SK-N-SH (cell line): ENCODE data around the gene SV2C. TPM values are rescaled to one million over a fixed set of nuclear protein-coding genes. Genes with fewer than 3 reads are reported as not detected.

ENCODE experiments used
- CTCF ChIA-PET: fragments of 300-600, 350-600 bp; formaldehyde crosslinking; extraction: SDS; loops from one replicate; lab custom pipeline; 2021; lab: Yijun Ruan, JAX
- POLR2A ChIA-PET: fragments of 350-600 bp; sonication (Branson Sonifier 250); formaldehyde crosslinking; extraction: SDS; loops from one replicate; lab custom pipeline; 2020; ENCODE audit warnings: antibody characterized with exemption, inconsistent platforms; lab: Yijun Ruan, JAX
- DNase-seq: peaks from one replicate; pipeline ENCODE4 v3.0.0; 2012
- H2AFZ ChIP-seq: fragments of 200-600 bp; sonication (generic); 2 replicates; pipeline ENCODE4 v1.8.1; 2016; ENCODE audit warnings: antibody characterized with exemption, mild to moderate bottlenecking, low read depth
- H3F3A ChIP-seq: fragments of 200-600 bp; sonication (generic); replicated peaks from 2 replicates; pipeline ENCODE3; 2016; ENCODE audit warnings: antibody characterized with exemption, mild to moderate bottlenecking; ENCODE audit not compliant: insufficient read depth
- H3K27ac ChIP-seq, 2 experiments: fragments of 200-500 bp in 1 of 2; fragments of 200-600 bp in 1 of 2; sonication (Bioruptor generic) in 1 of 2; sonication (generic), shearing (Covaris generic) in 1 of 2; 2 replicates each; pipeline versions ENCODE4 v1.5.1 to v1.6.1; 2014 to 2016; ENCODE audit warnings: low read depth in 2 of 2, inconsistent platforms in 1 of 2, low read length in 1 of 2, mild to moderate bottlenecking in 1 of 2, mixed read lengths in 1 of 2
- H3K27me3 ChIP-seq: fragments of 200-600 bp; sonication (generic), shearing (Covaris generic); 2 replicates; pipeline ENCODE4 v1.6.1; 2016; ENCODE audit warnings: mixed run types; ENCODE audit not compliant: insufficient read depth
- H3K36me3 ChIP-seq, 2 experiments: fragments of 200-500 bp in 1 of 2; fragments of 200-600 bp in 1 of 2; sonication (Bioruptor generic) in 1 of 2; sonication (generic) in 1 of 2; replicated peaks in 1 of 2; 2 replicates each; pipeline versions ENCODE3 to v1.5.1; 2014 to 2016; ENCODE audit warnings: low read length in 1 of 2, mild to moderate bottlenecking in 1 of 2; ENCODE audit not compliant: insufficient read depth in 2 of 2, control insufficient read depth in 1 of 2
- H3K4me1 ChIP-seq, 2 experiments: fragments of 200-500 bp in 1 of 2; fragments of 200-600 bp in 1 of 2; sonication (Bioruptor generic) in 1 of 2; sonication (generic), shearing (Covaris generic) in 1 of 2; 2 replicates each; pipeline versions ENCODE4 v1.5.1 to v1.6.1; 2014 to 2016; ENCODE audit warnings: low read depth in 1 of 2, low read length in 1 of 2, mixed run types in 1 of 2; ENCODE audit not compliant: insufficient read depth in 2 of 2, control insufficient read depth in 1 of 2
- H3K4me2 ChIP-seq: fragments of 200-600 bp; sonication (generic), shearing (Covaris generic); 2 replicates; pipeline ENCODE4 v1.6.1; 2017; ENCODE audit warnings: mixed run types
- H3K4me3 ChIP-seq, 2 experiments: fragments of 200-500 bp in 1 of 2; fragments of 200-600 bp in 1 of 2; sonication (Bioruptor generic) in 1 of 2; sonication (generic), shearing (Covaris generic) in 1 of 2; 2 replicates each; pipeline versions ENCODE4 v1.5.1 to v1.8.1; 2014 to 2016; ENCODE audit warnings: low read depth in 2 of 2, inconsistent platforms in 1 of 2, low read length in 1 of 2, mild to moderate bottlenecking in 1 of 2, mixed read lengths in 1 of 2, moderate library complexity in 1 of 2
- H3K79me2 ChIP-seq: fragments of 200-600 bp; sonication (generic); 2 replicates; pipeline ENCODE4 v1.8.1; 2017; ENCODE audit warnings: mild to moderate bottlenecking; ENCODE audit not compliant: insufficient read depth
- H3K9ac ChIP-seq: fragments of 200-600 bp; sonication (generic); 2 replicates; pipeline ENCODE4 v1.6.1; 2017; ENCODE audit warnings: mixed run types
- H3K9me2 ChIP-seq: fragments of 200-600 bp; sonication (generic); 2 replicates; pipeline ENCODE4 v1.6.1; 2017; ENCODE audit warnings: mixed run types
- H3K9me3 ChIP-seq: fragments of 200-600 bp; sonication (generic); 2 replicates; pipeline ENCODE4 v1.6.1; 2017; ENCODE audit warnings: mixed run types, mild to moderate bottlenecking, moderate library complexity
- H4K20me1 ChIP-seq: fragments of 200-600 bp; sonication (generic); 2 replicates; pipeline ENCODE4 v1.6.1; 2017; ENCODE audit warnings: mild to moderate bottlenecking, mixed run types; ENCODE audit not compliant: insufficient read depth
- CHD2 ChIP-seq: fragments of 150-350 bp; IDR thresholded peaks from 2 replicates; pipeline ENCODE4 v1.6.1; 2018; ENCODE audit warnings: low read length; ENCODE audit not compliant: partially characterized antibody
- EP300 ChIP-seq, 2 experiments: IDR thresholded peaks; 2 replicates each; pipeline versions ENCODE4 v1.4.0 to v1.6.1; 2012; ENCODE audit warnings: borderline replicate concordance in 1 of 2, low read depth in 1 of 2, low read length in 1 of 2
- EZH2phosphoT487 ChIP-seq: fragments of 200-600 bp; sonication (generic); IDR thresholded peaks from 2 replicates; pipeline ENCODE4 v1.6.1; 2017; ENCODE audit warnings: low read depth, mixed run types, mild to moderate bottlenecking, antibody characterized with exemption, moderate library complexity, borderline replicate concordance
- FOXJ3 ChIP-seq: sonication (generic); formaldehyde crosslinking; IDR thresholded peaks from 2 replicates; pipeline ENCODE4 v1.5.1; 2020; ENCODE audit warnings: mild to moderate bottlenecking, missing genetic modification reagents
- FOXM1 ChIP-seq: IDR thresholded peaks from 2 replicates; pipeline ENCODE4 v1.4.0; 2012; ENCODE audit warnings: low read depth, mild to moderate bottlenecking
- GABPA ChIP-seq: IDR thresholded peaks from 2 replicates; pipeline ENCODE4 v1.4.0; 2012; ENCODE audit warnings: low read depth, mild to moderate bottlenecking
- GATA2 ChIP-seq: sonication (generic); formaldehyde crosslinking; IDR thresholded peaks from 2 replicates; pipeline ENCODE4 v1.5.0; 2020; ENCODE audit warnings: mild to moderate bottlenecking, missing genetic modification reagents
- NFIC ChIP-seq: IDR thresholded peaks from 2 replicates; pipeline ENCODE4 v1.4.0; 2012; ENCODE audit warnings: borderline replicate concordance
- NRF1 ChIP-seq: IDR thresholded peaks from 2 replicates; pipeline ENCODE4 v1.6.1; 2012; ENCODE audit warnings: low read depth, mild to moderate bottlenecking, low read length
- POLR2AphosphoS5 ChIP-seq: IDR thresholded peaks from 2 replicates; pipeline ENCODE4 v1.6.1; 2012; ENCODE audit warnings: low read depth, low read length
- RCOR1 ChIP-seq: fragments of 150-350 bp; IDR thresholded peaks from 2 replicates; pipeline ENCODE4 v1.6.1; 2017; ENCODE audit warnings: antibody characterized with exemption, low read length
- TAF1 ChIP-seq: IDR thresholded peaks from 2 replicates; pipeline ENCODE4 v1.6.1; 2012; ENCODE audit warnings: low read depth, mild to moderate bottlenecking, low read length, moderate library complexity, borderline replicate concordance
- TCF12 ChIP-seq: IDR thresholded peaks from 2 replicates; pipeline ENCODE4 v1.4.0; 2012
- YY1 ChIP-seq: IDR thresholded peaks from 2 replicates; pipeline ENCODE4 v1.4.0; 2012; ENCODE audit warnings: low read depth, mild to moderate bottlenecking
- WGBS: methylation state at CpG from one replicate; pipeline ENCODE4 v1.1.6; 2017; ENCODE audit warnings: low lambda C conversion rate; 5-methylcytosine and 5-hydroxymethylcytosine counted together
- polyA plus RNA-seq, 3 experiments: library from polyadenylated mRNA; depleted of rRNA; stranded (reverse); fragments of >200 nt; gene quantifications; 2 replicates each; pipeline ENCODE4 v1.2.3, GENCODE V29; 2012
- TF ChIP-seq, protein P1 (sequence below): IDR thresholded peaks from 2 replicates; pipeline ENCODE4 v1.4.0; 2012; ENCODE audit warnings: low read depth, borderline replicate concordance
- TF ChIP-seq, protein P2 (sequence below): IDR thresholded peaks from 2 replicates; pipeline ENCODE4 v1.4.0; 2012; ENCODE audit warnings: low read depth, borderline replicate concordance
- TF ChIP-seq, protein P3 (sequence below): IDR thresholded peaks from 2 replicates; pipeline ENCODE4 v1.4.0; 2012; ENCODE audit warnings: low read depth
- TF ChIP-seq, protein P4 (sequence below): IDR thresholded peaks from 2 replicates; pipeline ENCODE4; 2012
- TF ChIP-seq, protein P5 (sequence below): fragments of 150-350 bp; IDR thresholded peaks from 2 replicates; pipeline ENCODE4 v1.6.1; 2016; ENCODE audit warnings: mild to moderate bottlenecking, low read depth, low read length
- TF ChIP-seq, protein P6 (sequence below): fragments of 150-350 bp; IDR thresholded peaks from 2 replicates; pipeline ENCODE4 v1.6.1; 2017; ENCODE audit warnings: antibody characterized with exemption, low read length, low read depth, borderline replicate concordance
- TF ChIP-seq, protein P7 (sequence below): fragments of 200-600 bp; sonication (generic); IDR thresholded peaks from 2 replicates; pipeline ENCODE4 v1.6.1; 2017; ENCODE audit warnings: antibody characterized with exemption, mild to moderate bottlenecking, moderate library complexity

Gene SV2C
- polyA plus RNA-seq, 1 of the 3 experiments (the other 2 are of a cell fraction): 0.05 TPM

DNA sequence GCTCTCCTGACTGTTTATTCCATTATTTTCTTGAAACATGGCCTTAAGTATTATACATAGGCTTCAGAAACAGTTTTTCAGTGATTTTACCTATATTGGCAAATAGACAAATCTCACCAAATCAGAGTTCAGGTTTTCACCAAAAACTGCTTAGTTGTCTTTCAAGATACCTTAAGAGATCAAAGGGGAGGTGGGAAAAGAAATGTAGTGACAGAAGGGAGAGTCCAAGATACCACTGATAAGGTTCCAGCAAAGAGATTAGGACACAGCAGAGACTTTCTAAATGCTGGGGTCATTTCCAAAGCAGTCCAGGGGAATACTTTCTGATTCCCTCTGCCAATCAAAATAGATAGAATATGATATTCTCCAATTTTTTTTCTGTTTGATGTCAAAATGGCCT is 246.2 kb downstream of the SV2C start:
- no peaks in the 10 kb centered on the region for H4K20me1 ChIP-seq
- no peak overlapping the region for H3K27ac ChIP-seq
- no peaks in the 10 kb centered on the region for H3F3A ChIP-seq
- no peak overlapping the region for H3K9ac ChIP-seq
- H3K36me3 ChIP-seq: no peaks in the 10 kb centered on the region
- no peaks in the 10 kb centered on the region for H3K9me2 ChIP-seq
- TF ChIP-seq, protein P1, sequence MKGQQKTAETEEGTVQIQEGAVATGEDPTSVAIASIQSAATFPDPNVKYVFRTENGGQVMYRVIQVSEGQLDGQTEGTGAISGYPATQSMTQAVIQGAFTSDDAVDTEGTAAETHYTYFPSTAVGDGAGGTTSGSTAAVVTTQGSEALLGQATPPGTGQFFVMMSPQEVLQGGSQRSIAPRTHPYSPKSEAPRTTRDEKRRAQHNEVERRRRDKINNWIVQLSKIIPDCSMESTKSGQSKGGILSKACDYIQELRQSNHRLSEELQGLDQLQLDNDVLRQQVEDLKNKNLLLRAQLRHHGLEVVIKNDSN: no peak
- TF ChIP-seq, protein P2, sequence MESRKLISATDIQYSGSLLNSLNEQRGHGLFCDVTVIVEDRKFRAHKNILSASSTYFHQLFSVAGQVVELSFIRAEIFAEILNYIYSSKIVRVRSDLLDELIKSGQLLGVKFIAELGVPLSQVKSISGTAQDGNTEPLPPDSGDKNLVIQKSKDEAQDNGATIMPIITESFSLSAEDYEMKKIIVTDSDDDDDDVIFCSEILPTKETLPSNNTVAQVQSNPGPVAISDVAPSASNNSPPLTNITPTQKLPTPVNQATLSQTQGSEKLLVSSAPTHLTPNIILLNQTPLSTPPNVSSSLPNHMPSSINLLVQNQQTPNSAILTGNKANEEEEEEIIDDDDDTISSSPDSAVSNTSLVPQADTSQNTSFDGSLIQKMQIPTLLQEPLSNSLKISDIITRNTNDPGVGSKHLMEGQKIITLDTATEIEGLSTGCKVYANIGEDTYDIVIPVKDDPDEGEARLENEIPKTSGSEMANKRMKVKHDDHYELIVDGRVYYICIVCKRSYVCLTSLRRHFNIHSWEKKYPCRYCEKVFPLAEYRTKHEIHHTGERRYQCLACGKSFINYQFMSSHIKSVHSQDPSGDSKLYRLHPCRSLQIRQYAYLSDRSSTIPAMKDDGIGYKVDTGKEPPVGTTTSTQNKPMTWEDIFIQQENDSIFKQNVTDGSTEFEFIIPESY: no peak
- TF ChIP-seq TCF12 (no peak), TAF1 (no peak), NFIC (no peak), YY1 (no peak), POLR2AphosphoS5 (no peak), FOXJ3 (CRISPR knock-in tag) (no peak), GABPA (no peak), RCOR1 (no peak), EP300 (IDR thresholded peaks at IDR 0.05; ENCODE audit: borderline replicate concordance in 1 of 2, low read depth in 1 of 2, low read length in 1 of 2) (no peak), GATA2 (CRISPR knock-in tag) (no peak), NRF1 (no peak), CHD2 (no peak), EZH2phosphoT487 (no peak)
- TF ChIP-seq, protein P3, sequence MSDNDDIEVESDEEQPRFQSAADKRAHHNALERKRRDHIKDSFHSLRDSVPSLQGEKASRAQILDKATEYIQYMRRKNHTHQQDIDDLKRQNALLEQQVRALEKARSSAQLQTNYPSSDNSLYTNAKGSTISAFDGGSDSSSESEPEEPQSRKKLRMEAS: no peak
- no peaks in the 10 kb centered on the region for H3K27me3 ChIP-seq
- H2AFZ ChIP-seq: no peak overlapping the region
- DNase-seq: no peak
- H3K79me2 ChIP-seq: no peaks in the 10 kb centered on the region
- ChIA-PET POLR2A (no interaction called here), CTCF (no interaction called here)
- no peak overlapping the region for H3K4me2 ChIP-seq
- H3K9me3 ChIP-seq: no peaks in the 10 kb centered on the region
- peaks cover 6 to 8% of the 10 kb centered on the region in 2 experiments; a peak in 2 of 4 replicates for H3K4me1 ChIP-seq
- H3K4me3 ChIP-seq: no peak overlapping the region

DNA sequence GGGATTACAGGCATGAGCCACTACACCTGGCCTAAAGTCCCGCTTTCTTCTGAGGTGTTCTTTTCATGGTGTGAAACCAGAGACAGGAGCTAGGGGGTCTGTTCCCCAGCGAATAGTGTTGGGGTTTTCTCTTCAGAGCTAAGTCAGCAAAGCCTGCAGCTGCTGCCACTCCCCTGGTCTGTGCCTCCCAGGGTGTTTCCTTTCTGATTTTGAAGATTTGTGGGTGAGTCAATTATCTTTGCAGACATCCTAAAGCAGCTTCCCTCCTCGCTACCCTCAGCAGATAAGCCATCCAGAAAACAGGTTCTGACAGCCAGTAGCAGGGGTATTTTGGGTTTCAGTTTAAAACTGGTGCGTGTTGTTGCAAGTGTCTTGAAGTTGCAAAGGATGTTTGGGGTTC is 247.9 kb downstream of the SV2C start:
- Histone ChIP-seq H3F3A (no peaks in the 10 kb centered on the region), H3K79me2 (no peaks in the 10 kb centered on the region), H3K36me3 (no peaks in the 10 kb centered on the region), H3K27me3 (no peaks in the 10 kb centered on the region), H3K27ac (no peak overlapping the region), H3K4me1 (peaks cover 3 to 8% of the 10 kb centered on the region in 2 experiments; a peak in 2 of 4 replicates), H4K20me1 (no peaks in the 10 kb centered on the region), H2AFZ (no peak overlapping the region), H3K9me3 (no peaks in the 10 kb centered on the region), H3K4me2 (no peak overlapping the region), H3K9me2 (no peaks in the 10 kb centered on the region), H3K9ac (no peak overlapping the region), H3K4me3 (no peak overlapping the region)
- ChIA-PET POLR2A (no interaction called here), CTCF (interaction anchor here (1.1 to 1.4 kb wide), 2 partner anchors 73 to 596 kb away, joined by 3 read pairs; no protein-coding TSS in a partner anchor)
- 60% methylated on average over 4 of the region's 4 CpGs for WGBS
- DNase-seq: no peak
- TF ChIP-seq, protein P3: no peak
- TF ChIP-seq, protein P4, sequence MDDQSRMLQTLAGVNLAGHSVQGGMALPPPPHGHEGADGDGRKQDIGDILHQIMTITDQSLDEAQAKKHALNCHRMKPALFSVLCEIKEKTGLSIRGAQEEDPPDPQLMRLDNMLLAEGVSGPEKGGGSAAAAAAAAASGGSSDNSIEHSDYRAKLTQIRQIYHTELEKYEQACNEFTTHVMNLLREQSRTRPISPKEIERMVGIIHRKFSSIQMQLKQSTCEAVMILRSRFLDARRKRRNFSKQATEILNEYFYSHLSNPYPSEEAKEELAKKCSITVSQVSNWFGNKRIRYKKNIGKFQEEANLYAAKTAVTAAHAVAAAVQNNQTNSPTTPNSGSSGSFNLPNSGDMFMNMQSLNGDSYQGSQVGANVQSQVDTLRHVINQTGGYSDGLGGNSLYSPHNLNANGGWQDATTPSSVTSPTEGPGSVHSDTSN: no peak
- TF ChIP-seq, protein P5, sequence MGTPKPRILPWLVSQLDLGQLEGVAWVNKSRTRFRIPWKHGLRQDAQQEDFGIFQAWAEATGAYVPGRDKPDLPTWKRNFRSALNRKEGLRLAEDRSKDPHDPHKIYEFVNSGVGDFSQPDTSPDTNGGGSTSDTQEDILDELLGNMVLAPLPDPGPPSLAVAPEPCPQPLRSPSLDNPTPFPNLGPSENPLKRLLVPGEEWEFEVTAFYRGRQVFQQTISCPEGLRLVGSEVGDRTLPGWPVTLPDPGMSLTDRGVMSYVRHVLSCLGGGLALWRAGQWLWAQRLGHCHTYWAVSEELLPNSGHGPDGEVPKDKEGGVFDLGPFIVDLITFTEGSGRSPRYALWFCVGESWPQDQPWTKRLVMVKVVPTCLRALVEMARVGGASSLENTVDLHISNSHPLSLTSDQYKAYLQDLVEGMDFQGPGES: no peak
- TF ChIP-seq POLR2AphosphoS5 (no peak), FOXJ3 (CRISPR knock-in tag) (no peak), FOXM1 (no peak)
- TF ChIP-seq, protein P6, sequence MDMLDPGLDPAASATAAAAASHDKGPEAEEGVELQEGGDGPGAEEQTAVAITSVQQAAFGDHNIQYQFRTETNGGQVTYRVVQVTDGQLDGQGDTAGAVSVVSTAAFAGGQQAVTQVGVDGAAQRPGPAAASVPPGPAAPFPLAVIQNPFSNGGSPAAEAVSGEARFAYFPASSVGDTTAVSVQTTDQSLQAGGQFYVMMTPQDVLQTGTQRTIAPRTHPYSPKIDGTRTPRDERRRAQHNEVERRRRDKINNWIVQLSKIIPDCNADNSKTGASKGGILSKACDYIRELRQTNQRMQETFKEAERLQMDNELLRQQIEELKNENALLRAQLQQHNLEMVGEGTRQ: no peak
- TF ChIP-seq, protein P7, sequence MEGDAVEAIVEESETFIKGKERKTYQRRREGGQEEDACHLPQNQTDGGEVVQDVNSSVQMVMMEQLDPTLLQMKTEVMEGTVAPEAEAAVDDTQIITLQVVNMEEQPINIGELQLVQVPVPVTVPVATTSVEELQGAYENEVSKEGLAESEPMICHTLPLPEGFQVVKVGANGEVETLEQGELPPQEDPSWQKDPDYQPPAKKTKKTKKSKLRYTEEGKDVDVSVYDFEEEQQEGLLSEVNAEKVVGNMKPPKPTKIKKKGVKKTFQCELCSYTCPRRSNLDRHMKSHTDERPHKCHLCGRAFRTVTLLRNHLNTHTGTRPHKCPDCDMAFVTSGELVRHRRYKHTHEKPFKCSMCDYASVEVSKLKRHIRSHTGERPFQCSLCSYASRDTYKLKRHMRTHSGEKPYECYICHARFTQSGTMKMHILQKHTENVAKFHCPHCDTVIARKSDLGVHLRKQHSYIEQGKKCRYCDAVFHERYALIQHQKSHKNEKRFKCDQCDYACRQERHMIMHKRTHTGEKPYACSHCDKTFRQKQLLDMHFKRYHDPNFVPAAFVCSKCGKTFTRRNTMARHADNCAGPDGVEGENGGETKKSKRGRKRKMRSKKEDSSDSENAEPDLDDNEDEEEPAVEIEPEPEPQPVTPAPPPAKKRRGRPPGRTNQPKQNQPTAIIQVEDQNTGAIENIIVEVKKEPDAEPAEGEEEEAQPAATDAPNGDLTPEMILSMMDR: no peak
